GM12865 (cell line): ENCODE data around the gene COL6A1.
"Not testable (repeated sequence)": the region's sequence is repeated elsewhere in the genome, so short reads cannot be mapped to it uniquely, and the experiment has no call there.

Source experiments
- DNase-seq: peaks from one replicate; pipeline ENCODE4 v3.0.0; 2010; ENCODE audit warnings: low read depth
- H3K4me3 ChIP-seq: 2 replicates; pipeline ENCODE4 v1.5.1; 2011; ENCODE audit warnings: mild to moderate bottlenecking, low read depth, low read length, control low read depth
- CTCF ChIP-seq: IDR thresholded peaks from 2 replicates; pipeline ENCODE4 v1.5.1; 2011; ENCODE audit warnings: low read length, control low read depth, low read depth, inconsistent platforms; ENCODE audit not compliant: insufficient read depth; ENCODE audit errors: missing control alignments

Gene COL6A1

GRCh38 chr21:45959182-45959581, 22.4 kb upstream of the COL6A1 start:
- no peak overlapping the region for H3K4me3 ChIP-seq
- no peak for TF ChIP-seq CTCF
- peak; percentile 16 for DNase-seq

GRCh38 chr21:45959779-45960390, 21.7 kb upstream of the COL6A1 start:
- H3K4me3 ChIP-seq, result no peak overlapping the region
- TF ChIP-seq CTCF, result no peak
- no peak for DNase-seq

- DNase-seq, H3K4me3 ChIP-seq: not testable (repeated sequence)
These were observed 20.2 kb upstream of the COL6A1 start for GRCh38 chr21:45961408-45961807.

GRCh38 chr21:45962531-45963231, 18.9 kb upstream of the COL6A1 start:
- no peak overlapping the region for H3K4me3 ChIP-seq
- no peak for TF ChIP-seq CTCF
- DNase-seq, result no peak

- DNase-seq, result no peak
- TF ChIP-seq CTCF, result no peak
- H3K4me3 ChIP-seq, result no peak overlapping the region
These were observed 18.4 kb upstream of the COL6A1 start for GRCh38 chr21:45963232-45963570.

- no peak overlapping the region for H3K4me3 ChIP-seq
- no peak for TF ChIP-seq CTCF
- DNase-seq, result no peak
These were observed 16.9 kb upstream of the COL6A1 start for GRCh38 chr21:45964649-45965048.

- H3K4me3 ChIP-seq, result no peak overlapping the region
- no peak for DNase-seq
- no peak for TF ChIP-seq CTCF
These were observed 16.3 kb upstream of the COL6A1 start for GRCh38 chr21:45965084-45965809.
